Colon (tissue), 2 donors: ENCODE measurements around the gene LAIR2.

Experiments
- FAIRE-seq: peaks from 2 replicates; lab custom pipeline; 2012; peaks lifted over from hg19 to GRCh38; lab: Jason Lieb, UNC
- donor health status: control.
- donor health status: control.

Gene LAIR2

GRCh38 chr19:54534156-54534555 lies 31.5 kb downstream of the LAIR2 start:
- FAIRE-seq = no peak

DNA sequence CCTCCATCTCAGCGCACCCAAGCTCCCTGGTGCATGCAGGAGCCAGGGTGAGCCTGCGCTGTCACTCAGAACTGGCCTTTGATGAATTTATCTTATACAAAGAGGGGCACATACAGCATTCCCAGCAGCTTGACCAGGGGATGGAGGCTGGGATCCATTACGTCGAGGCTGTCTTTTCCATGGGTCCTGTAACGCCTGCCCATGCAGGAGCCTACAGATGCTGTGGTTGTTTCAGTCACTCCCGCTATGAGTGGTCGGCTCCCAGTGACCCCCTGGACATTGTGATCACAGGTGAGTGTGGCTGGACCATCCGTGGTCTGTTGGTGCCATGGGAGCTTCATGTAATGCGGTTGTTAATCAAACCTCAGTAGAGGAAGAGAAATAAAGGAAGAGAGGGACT lies 33.0 kb downstream of the LAIR2 start:
- FAIRE-seq = no peak

- no peak for FAIRE-seq
Measured at GRCh38 chr19:54536956-54537355, 34.3 kb downstream of the LAIR2 start.

DNA sequence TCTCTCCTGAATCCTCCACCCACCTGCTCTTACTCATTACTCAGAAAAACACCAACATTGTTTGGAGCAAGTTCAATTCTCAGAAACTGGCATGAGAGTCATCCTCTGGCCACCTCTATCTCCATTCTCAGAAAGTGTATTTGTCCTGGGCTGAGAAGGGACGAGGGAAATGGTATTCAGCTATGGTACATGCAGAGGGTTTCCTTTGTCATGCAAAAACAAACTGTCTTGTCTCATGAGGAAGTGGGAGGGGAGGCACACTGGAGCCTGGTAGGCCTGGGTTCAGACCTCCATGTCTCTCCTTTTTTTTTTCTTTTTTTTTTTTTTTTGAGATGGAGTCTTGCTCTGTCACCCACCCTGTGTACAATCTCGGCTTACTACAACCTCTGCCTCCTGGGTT lies 39.1 kb downstream of the LAIR2 start:
- no peak for FAIRE-seq

DNA sequence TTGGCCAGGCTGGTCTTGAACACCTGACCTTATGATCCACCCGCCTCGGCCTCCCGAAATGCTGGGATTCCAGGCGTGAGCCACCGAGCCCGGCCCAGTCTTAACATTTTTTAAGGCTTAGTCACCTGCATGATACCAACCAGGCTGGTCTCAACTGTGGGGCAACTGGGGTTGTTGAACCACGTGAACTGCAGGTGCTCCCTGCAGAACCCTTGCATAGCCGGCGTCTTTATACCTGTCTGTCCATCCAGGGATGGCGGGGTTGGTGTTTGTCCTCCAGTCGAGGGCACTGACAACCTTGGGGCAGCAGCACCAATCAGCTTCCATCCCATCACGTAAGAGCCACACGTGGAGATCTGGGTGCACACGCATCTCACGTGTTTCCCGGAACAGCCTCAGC lies 46.2 kb downstream of the LAIR2 start:
- FAIRE-seq = no peak

- no peak for FAIRE-seq
Measured at GRCh38 chr19:54549224-54549623, 46.6 kb downstream of the LAIR2 start.

- FAIRE-seq = no peak
Measured at GRCh38 chr19:54551293-54551692, 48.7 kb downstream of the LAIR2 start.

DNA sequence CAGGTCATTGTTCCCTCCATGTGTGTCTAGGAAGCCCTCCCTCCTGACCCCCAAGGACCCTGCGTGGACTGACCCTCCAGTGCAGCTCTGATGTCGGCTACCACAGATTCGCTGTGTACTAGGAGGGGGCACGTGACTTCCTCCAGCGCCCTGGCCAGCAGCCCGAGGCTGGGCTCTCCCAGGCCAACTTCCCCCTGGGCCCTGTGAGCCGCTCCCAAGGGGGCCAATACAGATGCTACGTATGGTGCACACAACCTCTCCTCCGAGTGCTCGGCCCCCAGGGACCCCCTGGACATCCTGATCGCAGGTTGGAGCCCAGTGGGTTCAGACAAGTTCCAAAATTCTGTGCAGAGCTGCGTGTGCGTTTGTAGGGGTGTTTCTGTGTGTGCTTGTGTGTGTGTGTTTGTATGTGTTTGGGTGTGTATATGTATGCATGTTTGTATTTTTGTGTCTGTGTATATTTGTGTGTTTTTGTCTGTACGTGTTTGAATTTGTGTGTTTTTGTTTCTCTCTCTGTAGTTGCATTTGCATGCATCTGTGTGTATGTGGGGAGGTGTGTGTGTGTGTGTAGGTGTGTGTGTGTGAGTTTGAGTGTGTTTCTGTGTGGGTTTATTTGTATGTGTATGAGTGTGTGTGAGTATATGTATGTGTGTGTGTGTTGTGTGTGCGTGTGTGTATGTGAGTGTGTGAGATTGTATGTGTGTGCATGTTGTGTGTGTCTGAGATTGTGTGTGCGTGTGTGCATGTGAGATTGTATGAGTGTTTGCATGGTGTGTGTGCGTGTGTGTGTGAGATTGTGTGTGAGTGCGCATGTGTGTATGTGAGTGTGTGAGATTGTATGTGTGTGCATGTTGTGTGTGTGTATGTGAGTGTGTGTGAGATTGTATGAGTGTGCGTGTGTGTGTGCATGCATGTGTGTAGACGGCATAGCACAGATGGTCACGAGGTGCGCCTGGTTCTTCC lies 49.6 kb downstream of the LAIR2 start:
- FAIRE-seq = no peak

GRCh38 chr19:54552913-54553310 lies 50.3 kb downstream of the LAIR2 start:
- no peak for FAIRE-seq

DNA sequence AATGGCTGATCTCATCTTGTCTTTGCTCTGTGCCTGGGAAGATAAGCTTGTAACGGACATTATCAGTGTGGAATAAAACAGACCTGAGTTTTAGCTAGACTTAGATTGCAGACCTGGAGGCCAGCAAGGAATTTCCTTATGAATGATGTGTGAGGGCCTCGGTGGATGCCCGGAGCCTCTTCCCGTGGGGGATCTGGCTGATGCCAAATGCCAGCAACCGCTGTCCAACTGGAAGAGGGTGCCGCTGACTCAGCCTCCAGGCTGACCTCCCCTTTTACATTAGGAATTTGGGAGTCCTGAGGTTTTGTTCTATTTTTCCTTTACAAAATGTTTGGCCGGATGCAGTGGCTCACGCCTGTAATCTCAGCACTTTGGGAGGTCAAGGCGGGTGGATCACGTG lies 51.4 kb downstream of the LAIR2 start:
- FAIRE-seq = no peak

DNA sequence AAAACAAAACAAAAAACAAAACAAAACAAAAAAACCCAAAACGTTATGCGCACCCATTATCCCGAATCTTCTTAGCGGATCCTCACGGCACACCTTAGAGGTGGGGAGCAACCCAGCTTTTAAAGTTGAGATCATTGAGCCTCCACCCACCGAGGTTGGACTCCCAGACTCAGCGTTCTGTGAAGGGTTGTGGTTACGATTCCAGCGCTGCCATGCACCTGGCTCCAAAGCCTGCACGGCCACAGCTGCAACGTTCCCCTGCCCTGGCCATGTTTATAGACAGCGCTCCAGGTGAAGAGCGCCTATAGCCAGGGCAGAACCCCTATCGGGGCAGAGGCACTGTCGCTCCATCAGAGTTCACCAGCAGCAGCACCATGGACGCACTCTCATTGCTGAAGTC lies 52.3 kb downstream of the LAIR2 start:
- no peak for FAIRE-seq

- no peak for FAIRE-seq
Measured at GRCh38 chr19:54556194-54556593, 53.6 kb downstream of the LAIR2 start.

DNA sequence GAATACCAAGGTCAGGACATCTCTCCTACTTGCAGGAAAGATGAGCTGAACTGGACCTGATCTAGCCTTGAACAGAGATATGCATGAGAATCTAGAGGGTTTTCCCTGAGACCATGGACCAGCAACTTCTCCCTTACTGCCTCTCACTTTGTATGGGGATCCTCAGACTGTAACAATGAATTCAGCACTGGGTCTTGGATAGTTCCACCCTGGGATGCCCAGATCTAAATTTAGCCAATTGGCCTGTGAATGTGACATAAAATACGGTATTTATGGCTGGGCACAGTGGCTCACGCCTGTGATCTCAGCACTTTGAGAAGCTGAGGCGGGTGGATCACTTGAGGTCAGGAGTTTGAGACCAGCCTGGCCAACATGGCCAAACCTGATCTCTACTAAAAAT lies 55.7 kb downstream of the LAIR2 start:
- FAIRE-seq = no peak
